ENCODE measurements around the gene VPS4A. TPM values are rescaled to one million over a fixed set of nuclear protein-coding genes. Genes with fewer than 3 reads are reported as not detected.
A peak's percentile ranks its signal among the peaks of the same experiment; 100 is the strongest.
"Not testable (repeated sequence)": the region's sequence is repeated elsewhere in the genome, so short reads cannot be mapped to it uniquely, and the experiment has no call there.

VPS4A gene
- total RNA-seq, 1 donor from 2014 or later = 42.4 TPM

GRCh38 chr16:69286941-69287713, 24.0 kb upstream of the VPS4A start:
- Mint-ChIP-seq H3K4me3 (no peak overlapping the region), H3K9me3 (no peaks in the 10 kb centered on the region), H3K4me1 (ENCODE audit: low read depth) (peaks cover 5% of the 10 kb centered on the region), H3K27ac (no peak overlapping the region), H3K27me3 (ENCODE audit: insufficient read depth) (no peaks in the 10 kb centered on the region), H3K36me3 (ENCODE audit: low read depth) (peaks cover 3% of the 10 kb centered on the region)
- intact Hi-C loops (cut with micrococcal nuclease) = loop anchor here (1.0 to 5.0 kb wide), 4 partner anchors 100 to 440 kb away; partner anchors contain the start of gene SNTB2
- peak; percentile 12 for DNase-seq (ENCODE audit: low spot score)

- DNase-seq (ENCODE audit: low spot score); H3K27me3 Mint-ChIP-seq (ENCODE audit: insufficient read depth); intact Hi-C loops (cut with micrococcal nuclease); H3K4me1 Mint-ChIP-seq (ENCODE audit: low read depth); H3K9me3 Mint-ChIP-seq; H3K4me3 Mint-ChIP-seq; H3K36me3 Mint-ChIP-seq (ENCODE audit: low read depth); H3K27ac Mint-ChIP-seq: not testable (repeated sequence)
Measured at GRCh38 chr16:69291657-69292056, 19.5 kb upstream of the VPS4A start.

- DNase-seq (ENCODE audit: low spot score) = no peak
- no peak overlapping the region for H3K4me3 Mint-ChIP-seq
- H3K27me3 Mint-ChIP-seq (ENCODE audit: insufficient read depth) = no peaks in the 10 kb centered on the region
- no peaks in the 10 kb centered on the region for H3K9me3 Mint-ChIP-seq
- intact Hi-C loops (cut with micrococcal nuclease) = no loop called here
- H3K4me1 Mint-ChIP-seq (ENCODE audit: low read depth) = no peaks in the 10 kb centered on the region
- peaks cover 4% of the 10 kb centered on the region for H3K36me3 Mint-ChIP-seq (ENCODE audit: low read depth)
- no peak overlapping the region for H3K27ac Mint-ChIP-seq
Measured at GRCh38 chr16:69293401-69293800, 17.7 kb upstream of the VPS4A start.

GRCh38 chr16:69294051-69294450, 17.1 kb upstream of the VPS4A start:
- Mint-ChIP-seq H3K4me3 (no peak overlapping the region), H3K36me3 (ENCODE audit: low read depth) (peaks cover 4% of the 10 kb centered on the region), H3K9me3 (no peaks in the 10 kb centered on the region), H3K27ac (no peak overlapping the region), H3K4me1 (ENCODE audit: low read depth) (no peaks in the 10 kb centered on the region), H3K27me3 (ENCODE audit: insufficient read depth) (no peaks in the 10 kb centered on the region)
- intact Hi-C loops (cut with micrococcal nuclease) = no loop called here
- DNase-seq (ENCODE audit: low spot score) = no peak

- H3K36me3 Mint-ChIP-seq (ENCODE audit: low read depth); H3K4me3 Mint-ChIP-seq: not testable (repeated sequence)
Measured at GRCh38 chr16:69296771-69297170, 14.4 kb upstream of the VPS4A start.

GRCh38 chr16:69298261-69298660, 12.9 kb upstream of the VPS4A start:
- no peak for DNase-seq (ENCODE audit: low spot score)
- no peaks in the 10 kb centered on the region for H3K4me1 Mint-ChIP-seq (ENCODE audit: low read depth)
- intact Hi-C loops (cut with micrococcal nuclease) = no loop called here
- H3K27me3 Mint-ChIP-seq (ENCODE audit: insufficient read depth) = no peaks in the 10 kb centered on the region
- H3K36me3 Mint-ChIP-seq (ENCODE audit: low read depth) = peaks cover 10% of the 10 kb centered on the region
- no peak overlapping the region for H3K4me3 Mint-ChIP-seq
- H3K9me3 Mint-ChIP-seq = no peaks in the 10 kb centered on the region
- H3K27ac Mint-ChIP-seq = peak overlapping the region; percentile 48

More at GRCh38 chr16:69296771-69297170, 14.4 kb upstream of the VPS4A start:
- H3K27ac Mint-ChIP-seq; H3K27me3 Mint-ChIP-seq (ENCODE audit: insufficient read depth); intact Hi-C loops (cut with micrococcal nuclease); H3K9me3 Mint-ChIP-seq; H3K4me1 Mint-ChIP-seq (ENCODE audit: low read depth); DNase-seq (ENCODE audit: low spot score): not testable (repeated sequence)

- no peaks in the 10 kb centered on the region for H3K4me1 Mint-ChIP-seq (ENCODE audit: low read depth)
Measured at GRCh38 chr16:69301187-69301586, 10.0 kb upstream of the VPS4A start.

GRCh38 chr16:69301861-69302260, 9.3 kb upstream of the VPS4A start:
- DNase-seq (ENCODE audit: low spot score) = no peak

More at GRCh38 chr16:69301187-69301586, 10.0 kb upstream of the VPS4A start:
- no peak for DNase-seq (ENCODE audit: low spot score)
- intact Hi-C loops (cut with micrococcal nuclease) = no loop called here
- Mint-ChIP-seq H3K4me3 (no peak overlapping the region), H3K27me3 (ENCODE audit: insufficient read depth) (no peaks in the 10 kb centered on the region), H3K27ac (no peak overlapping the region), H3K9me3 (no peaks in the 10 kb centered on the region), H3K36me3 (ENCODE audit: low read depth) (peaks cover 15% of the 10 kb centered on the region)

GRCh38 chr16:69302301-69302700, 8.8 kb upstream of the VPS4A start:
- no peaks in the 10 kb centered on the region for H3K4me1 Mint-ChIP-seq (ENCODE audit: low read depth)
- H3K4me3 Mint-ChIP-seq = no peak overlapping the region
- intact Hi-C loops (cut with micrococcal nuclease) = no loop called here
- H3K9me3 Mint-ChIP-seq = no peaks in the 10 kb centered on the region
- H3K27me3 Mint-ChIP-seq (ENCODE audit: insufficient read depth) = no peaks in the 10 kb centered on the region
- peaks cover 13% of the 10 kb centered on the region for H3K36me3 Mint-ChIP-seq (ENCODE audit: low read depth)
- no peak overlapping the region for H3K27ac Mint-ChIP-seq
- no peak for DNase-seq (ENCODE audit: low spot score)

More at GRCh38 chr16:69301861-69302260, 9.3 kb upstream of the VPS4A start:
- no peak overlapping the region for H3K27ac Mint-ChIP-seq
- intact Hi-C loops (cut with micrococcal nuclease) = no loop called here
- H3K4me3 Mint-ChIP-seq = no peak overlapping the region
- H3K9me3 Mint-ChIP-seq = no peaks in the 10 kb centered on the region
- peaks cover 13% of the 10 kb centered on the region for H3K36me3 Mint-ChIP-seq (ENCODE audit: low read depth)
- no peaks in the 10 kb centered on the region for H3K27me3 Mint-ChIP-seq (ENCODE audit: insufficient read depth)
- no peaks in the 10 kb centered on the region for H3K4me1 Mint-ChIP-seq (ENCODE audit: low read depth)

GRCh38 chr16:69306031-69306430, 5.1 kb upstream of the VPS4A start:
- H3K27ac Mint-ChIP-seq = no peak overlapping the region
- H3K4me1 Mint-ChIP-seq (ENCODE audit: low read depth) = peaks cover 7% of the 10 kb centered on the region
- peaks cover 8% of the 10 kb centered on the region for H3K36me3 Mint-ChIP-seq (ENCODE audit: low read depth)
- H3K4me3 Mint-ChIP-seq = no peak overlapping the region
- H3K27me3 Mint-ChIP-seq (ENCODE audit: insufficient read depth) = no peaks in the 10 kb centered on the region
- H3K9me3 Mint-ChIP-seq = no peaks in the 10 kb centered on the region
- no peak for DNase-seq (ENCODE audit: low spot score)
- intact Hi-C loops (cut with micrococcal nuclease) = no loop called here

- H3K27me3 Mint-ChIP-seq (ENCODE audit: insufficient read depth) = no peaks in the 10 kb centered on the region
- no peak overlapping the region for H3K27ac Mint-ChIP-seq
- peaks cover 12% of the 10 kb centered on the region for H3K36me3 Mint-ChIP-seq (ENCODE audit: low read depth)
- no peak overlapping the region for H3K4me3 Mint-ChIP-seq
- H3K4me1 Mint-ChIP-seq (ENCODE audit: low read depth) = peaks cover 10% of the 10 kb centered on the region
- intact Hi-C loops (cut with micrococcal nuclease) = no loop called here
- H3K9me3 Mint-ChIP-seq = no peaks in the 10 kb centered on the region
- DNase-seq (ENCODE audit: low spot score) = no peak
Measured at GRCh38 chr16:69307091-69307490, 4.1 kb upstream of the VPS4A start.

GRCh38 chr16:69307856-69308255, 3.3 kb upstream of the VPS4A start:
- peaks cover 13% of the 10 kb centered on the region for H3K4me1 Mint-ChIP-seq (ENCODE audit: low read depth)
- peaks cover 13% of the 10 kb centered on the region for H3K36me3 Mint-ChIP-seq (ENCODE audit: low read depth)
- H3K9me3 Mint-ChIP-seq = no peaks in the 10 kb centered on the region
- H3K4me3 Mint-ChIP-seq = no peak overlapping the region
- H3K27ac Mint-ChIP-seq = no peak overlapping the region
- intact Hi-C loops (cut with micrococcal nuclease) = no loop called here
- no peak for DNase-seq (ENCODE audit: low spot score)
- H3K27me3 Mint-ChIP-seq (ENCODE audit: insufficient read depth) = no peaks in the 10 kb centered on the region

GRCh38 chr16:69309316-69309715, 1.8 kb upstream of the VPS4A start:
- H3K4me3 Mint-ChIP-seq = no peak overlapping the region
- H3K27me3 Mint-ChIP-seq (ENCODE audit: insufficient read depth) = no peaks in the 10 kb centered on the region
- intact Hi-C loops (cut with micrococcal nuclease) = no loop called here

More at GRCh38 chr16:69309316-69309715, 1.8 kb upstream of the VPS4A start:
- Mint-ChIP-seq H3K27ac (no peak overlapping the region), H3K9me3 (no peaks in the 10 kb centered on the region), H3K4me1 (ENCODE audit: low read depth) (peaks cover 22% of the 10 kb centered on the region), H3K36me3 (ENCODE audit: low read depth) (peaks cover 21% of the 10 kb centered on the region)
- no peak for DNase-seq (ENCODE audit: low spot score)
